ENCODE results near the gene PRODH2. TPM values are rescaled to one million over a fixed set of nuclear protein-coding genes. Genes with fewer than 3 reads are reported as not detected.

Gene PRODH2
- total RNA-seq, 1 experiment from 2014 or later, result 0.44 TPM

DNA sequence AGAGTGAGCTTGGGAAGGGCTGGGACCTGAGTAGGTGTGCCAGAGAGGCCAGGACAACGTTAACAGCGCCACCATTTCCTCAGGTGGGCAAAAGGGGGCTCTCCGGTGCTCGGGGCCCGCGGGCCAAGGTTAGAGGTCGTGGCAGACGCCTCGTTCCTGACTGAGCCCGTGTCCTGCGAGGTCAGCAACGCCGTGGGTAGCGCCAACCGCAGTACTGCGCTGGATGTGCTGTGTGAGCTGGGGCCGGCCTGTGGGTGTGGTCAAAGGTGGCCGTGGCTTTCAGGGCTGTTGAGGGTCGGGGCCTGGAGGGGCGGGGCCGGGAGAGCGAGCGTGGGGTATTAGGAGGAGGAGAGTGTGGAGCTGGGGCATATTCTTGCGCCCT, 47.8 kb upstream of the PRODH2 start:
- no peak for DNase-seq (ENCODE audit: low read depth, low spot score)
- H3K27me3 ChIP-seq (ENCODE audit: insufficient read depth, low read length), result no peaks in the 10 kb centered on the region
- no peaks in the 10 kb centered on the region for H3K79me2 ChIP-seq (ENCODE audit: insufficient read depth, low read length)
- no peaks in the 10 kb centered on the region for H3K36me3 ChIP-seq (ENCODE audit: control insufficient read depth in 1 of 2, insufficient read depth in 2 of 2, low read length in 2 of 2)
- H3K9ac ChIP-seq (ENCODE audit: low read length), result no peak overlapping the region
- ChIA-PET POLR2A (interaction anchor here (1.4 to 1.6 kb wide), 2 partner anchors 9 to 17 kb away, joined by 4 read pairs; no protein-coding TSS in a partner anchor), CTCF (no interaction called here), RAD21 (ENCODE audit: low non-redundant PET in 1 of 2, low total read pairs in 2 of 2, uncharacterized antibody in 2 of 2, unreplicated experiment in 2 of 2) (no interaction called here)
- H3K27ac ChIP-seq (ENCODE audit: low read depth, low read length), result no peak overlapping the region
- H3K4me1 ChIP-seq (ENCODE audit: control insufficient read depth in 1 of 2, insufficient read depth in 2 of 2, low read length in 2 of 2), result peaks cover 2 to 13% of the 10 kb centered on the region in 2 experiments; a peak in 3 of 4 replicates
- H2AFZ ChIP-seq (ENCODE audit: low read depth, low read length, poor library complexity, severe bottlenecking), result no peak overlapping the region
- H3K4me3 ChIP-seq (replicated peaks in 1 of 2; ENCODE audit: low read depth in 1 of 2, low read length in 2 of 2), result no peak overlapping the region
- TF ChIP-seq ZNF274 (IDR thresholded peaks at IDR 0.05; ENCODE audit: low read depth, low read length), result no peak
- TF ChIP-seq FOSL1 (IDR thresholded peaks at IDR 0.05; ENCODE audit: low read depth), result no peak
- TF ChIP-seq EZH2phosphoT487 (IDR thresholded peaks at IDR 0.05; ENCODE audit: borderline replicate concordance), result no peak
- TF ChIP-seq POLR2A (IDR thresholded peaks at IDR 0.05; ENCODE audit: borderline replicate concordance, extremely low read depth, insufficient read depth, insufficient read length), result no peak
- no peak for TF ChIP-seq RAD21 (IDR thresholded peaks at IDR 0.05; ENCODE audit: low read depth)
- no TSS peak for BruUV-seq (replicated peaks)
- intact Hi-C loops (cut with micrococcal nuclease), result no loop called here
- H4K20me1 ChIP-seq (ENCODE audit: insufficient read depth), result no peaks in the 10 kb centered on the region
- no peaks in the 10 kb centered on the region for H3K9me2 ChIP-seq (ENCODE audit: insufficient read depth)
- H3K9me3 ChIP-seq (ENCODE audit: control insufficient read depth in 1 of 2, insufficient read depth in 1 of 2, low read depth in 1 of 2, low read length in 2 of 2), result no peaks in the 10 kb centered on the region
- H3K4me2 ChIP-seq (ENCODE audit: low read length), result peak overlapping the region; percentile 68
- ATAC-seq, result no peak; the same call in none of the 2 replicates

DNA sequence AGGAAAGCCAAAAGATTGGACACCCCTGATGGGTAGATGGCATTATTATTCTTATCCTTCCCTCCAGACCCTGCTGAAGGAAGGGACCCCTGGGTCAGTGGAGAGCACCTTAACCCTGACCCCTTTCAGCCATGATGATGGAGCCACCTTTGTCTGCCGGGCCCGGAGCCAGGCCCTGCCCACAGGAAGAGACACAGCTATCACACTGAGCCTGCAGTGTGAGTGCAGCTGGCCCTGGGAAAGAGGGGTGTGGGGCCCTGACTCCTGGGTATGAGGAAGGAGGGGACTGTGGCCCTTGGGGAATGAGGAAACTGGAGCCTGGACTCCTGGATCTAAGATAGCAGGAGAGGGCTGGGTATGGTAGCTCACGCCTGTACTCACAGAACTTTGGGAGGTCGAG, 46.8 kb upstream of the PRODH2 start:
- Histone ChIP-seq H2AFZ (ENCODE audit: low read depth, low read length, poor library complexity, severe bottlenecking) (no peak overlapping the region), H3K4me3 (replicated peaks in 1 of 2; ENCODE audit: low read depth in 1 of 2, low read length in 2 of 2) (no peak overlapping the region), H3K4me1 (ENCODE audit: control insufficient read depth in 1 of 2, insufficient read depth in 2 of 2, low read length in 2 of 2) (peaks cover 2 to 15% of the 10 kb centered on the region in 2 experiments; a peak in 3 of 4 replicates), H4K20me1 (ENCODE audit: insufficient read depth) (no peaks in the 10 kb centered on the region), H3K27ac (ENCODE audit: low read depth, low read length) (no peak overlapping the region), H3K9me2 (ENCODE audit: insufficient read depth) (no peaks in the 10 kb centered on the region), H3K9ac (ENCODE audit: low read length) (no peak overlapping the region), H3K79me2 (ENCODE audit: insufficient read depth, low read length) (no peaks in the 10 kb centered on the region), H3K9me3 (ENCODE audit: control insufficient read depth in 1 of 2, insufficient read depth in 1 of 2, low read depth in 1 of 2, low read length in 2 of 2) (no peaks in the 10 kb centered on the region), H3K27me3 (ENCODE audit: insufficient read depth, low read length) (no peaks in the 10 kb centered on the region), H3K4me2 (ENCODE audit: low read length) (no peak overlapping the region), H3K36me3 (ENCODE audit: control insufficient read depth in 1 of 2, insufficient read depth in 2 of 2, low read length in 2 of 2) (no peaks in the 10 kb centered on the region)
- ChIA-PET CTCF (no interaction called here), RAD21 (ENCODE audit: low non-redundant PET in 1 of 2, low total read pairs in 2 of 2, uncharacterized antibody in 2 of 2, unreplicated experiment in 2 of 2) (no interaction called here), POLR2A (interaction anchor here (0.9 kb wide), 1 partner anchor 10 kb away, joined by 3 read pairs; no protein-coding TSS in a partner anchor)
- BruUV-seq (replicated peaks), result no TSS peak
- ATAC-seq, result no peak
- no peak for DNase-seq (ENCODE audit: low read depth, low spot score)
- intact Hi-C loops (cut with micrococcal nuclease), result no loop called here
- TF ChIP-seq SIN3A (IDR thresholded peaks at IDR 0.05; ENCODE audit: low read depth) (no peak), EGR1 (IDR thresholded peaks at IDR 0.05; ENCODE audit: low read depth) (no peak), TCF7L2 (IDR thresholded peaks at IDR 0.05; ENCODE audit: borderline replicate concordance, extremely low read depth, insufficient read depth, insufficient read length) (no peak), JUND (IDR thresholded peaks at IDR 0.05) (no peak), ZNF274 (IDR thresholded peaks at IDR 0.05; ENCODE audit: low read depth, low read length) (no peak), RAD21 (IDR thresholded peaks at IDR 0.05; ENCODE audit: low read depth) (no peak), POLR2A (IDR thresholded peaks at IDR 0.05; ENCODE audit: borderline replicate concordance, extremely low read depth, insufficient read depth, insufficient read length) (no peak), ZFX (IDR thresholded peaks at IDR 0.05) (no peak), CBX3 (IDR thresholded peaks at IDR 0.05; ENCODE audit: low read depth) (no peak), SP1 (IDR thresholded peaks at IDR 0.05; ENCODE audit: low read depth) (no peak), EZH2phosphoT487 (IDR thresholded peaks at IDR 0.05; ENCODE audit: borderline replicate concordance) (no peak), YY1 (IDR thresholded peaks at IDR 0.05; ENCODE audit: extremely low read depth, insufficient replicate concordance, low read depth, low read length) (no peak)
- TF ChIP-seq, protein P1, sequence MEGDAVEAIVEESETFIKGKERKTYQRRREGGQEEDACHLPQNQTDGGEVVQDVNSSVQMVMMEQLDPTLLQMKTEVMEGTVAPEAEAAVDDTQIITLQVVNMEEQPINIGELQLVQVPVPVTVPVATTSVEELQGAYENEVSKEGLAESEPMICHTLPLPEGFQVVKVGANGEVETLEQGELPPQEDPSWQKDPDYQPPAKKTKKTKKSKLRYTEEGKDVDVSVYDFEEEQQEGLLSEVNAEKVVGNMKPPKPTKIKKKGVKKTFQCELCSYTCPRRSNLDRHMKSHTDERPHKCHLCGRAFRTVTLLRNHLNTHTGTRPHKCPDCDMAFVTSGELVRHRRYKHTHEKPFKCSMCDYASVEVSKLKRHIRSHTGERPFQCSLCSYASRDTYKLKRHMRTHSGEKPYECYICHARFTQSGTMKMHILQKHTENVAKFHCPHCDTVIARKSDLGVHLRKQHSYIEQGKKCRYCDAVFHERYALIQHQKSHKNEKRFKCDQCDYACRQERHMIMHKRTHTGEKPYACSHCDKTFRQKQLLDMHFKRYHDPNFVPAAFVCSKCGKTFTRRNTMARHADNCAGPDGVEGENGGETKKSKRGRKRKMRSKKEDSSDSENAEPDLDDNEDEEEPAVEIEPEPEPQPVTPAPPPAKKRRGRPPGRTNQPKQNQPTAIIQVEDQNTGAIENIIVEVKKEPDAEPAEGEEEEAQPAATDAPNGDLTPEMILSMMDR (IDR thresholded peaks at IDR 0.05 in 2 of 3, conservative IDR thresholded peaks at IDR 0.05 in 1 of 3; ENCODE audit: borderline replicate concordance in 1 of 3, insufficient read depth in 1 of 3, low read depth in 2 of 3, low read length in 2 of 3), result no peak
- TF ChIP-seq, protein P2, sequence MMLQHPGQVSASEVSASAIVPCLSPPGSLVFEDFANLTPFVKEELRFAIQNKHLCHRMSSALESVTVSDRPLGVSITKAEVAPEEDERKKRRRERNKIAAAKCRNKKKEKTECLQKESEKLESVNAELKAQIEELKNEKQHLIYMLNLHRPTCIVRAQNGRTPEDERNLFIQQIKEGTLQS (IDR thresholded peaks at IDR 0.05), result no peak
- TF ChIP-seq, protein P3, sequence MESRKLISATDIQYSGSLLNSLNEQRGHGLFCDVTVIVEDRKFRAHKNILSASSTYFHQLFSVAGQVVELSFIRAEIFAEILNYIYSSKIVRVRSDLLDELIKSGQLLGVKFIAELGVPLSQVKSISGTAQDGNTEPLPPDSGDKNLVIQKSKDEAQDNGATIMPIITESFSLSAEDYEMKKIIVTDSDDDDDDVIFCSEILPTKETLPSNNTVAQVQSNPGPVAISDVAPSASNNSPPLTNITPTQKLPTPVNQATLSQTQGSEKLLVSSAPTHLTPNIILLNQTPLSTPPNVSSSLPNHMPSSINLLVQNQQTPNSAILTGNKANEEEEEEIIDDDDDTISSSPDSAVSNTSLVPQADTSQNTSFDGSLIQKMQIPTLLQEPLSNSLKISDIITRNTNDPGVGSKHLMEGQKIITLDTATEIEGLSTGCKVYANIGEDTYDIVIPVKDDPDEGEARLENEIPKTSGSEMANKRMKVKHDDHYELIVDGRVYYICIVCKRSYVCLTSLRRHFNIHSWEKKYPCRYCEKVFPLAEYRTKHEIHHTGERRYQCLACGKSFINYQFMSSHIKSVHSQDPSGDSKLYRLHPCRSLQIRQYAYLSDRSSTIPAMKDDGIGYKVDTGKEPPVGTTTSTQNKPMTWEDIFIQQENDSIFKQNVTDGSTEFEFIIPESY (IDR thresholded peaks at IDR 0.05; ENCODE audit: extremely low read depth, insufficient replicate concordance, low read length), result no peak
